Cardiac fibroblast (primary cell): ENCODE measurements around the gene USP47.
A peak's percentile ranks its signal among the peaks of the same experiment; 100 is the strongest.

Experiments used
- DNase-seq, 2 donors: peaks; one replicate each; pipeline versions ENCODE4 v3.0.0 to v3.0.0-alpha.2; 2010; ENCODE audit warnings: low read depth in 2 of 2
- H3K4me3 ChIP-seq, 2 donors: replicated peaks in 1 of 2; 1 replicate in 1 of 2; 2 replicates in 1 of 2; pipeline ENCODE4 v1.5.1; 2011; ENCODE audit warnings: low read depth in 2 of 2, low read length in 2 of 2, mild to moderate bottlenecking in 2 of 2, moderate library complexity in 1 of 2
- CTCF ChIP-seq: IDR thresholded peaks from one replicate; pipeline ENCODE4 v1.5.1; 2011; ENCODE audit warnings: low read depth, mild to moderate bottlenecking, low read length, inconsistent platforms

Gene USP47

GRCh38 chr11:11814614-11815452 is 26.9 kb upstream of the USP47 start:
- no peak for DNase-seq
- H3K4me3 ChIP-seq, result no peak overlapping the region
- TF ChIP-seq CTCF, result no peak

GRCh38 chr11:11816511-11817314 is 25.1 kb upstream of the USP47 start:
- TF ChIP-seq CTCF, result no peak
- peak; percentile 69 to 79 for DNase-seq
- H3K4me3 ChIP-seq, result no peak overlapping the region

- H3K4me3 ChIP-seq, result no peak overlapping the region
- no peak for TF ChIP-seq CTCF
- DNase-seq, result no peak
Measured at GRCh38 chr11:11817957-11818356, 23.8 kb upstream of the USP47 start.

DNA sequence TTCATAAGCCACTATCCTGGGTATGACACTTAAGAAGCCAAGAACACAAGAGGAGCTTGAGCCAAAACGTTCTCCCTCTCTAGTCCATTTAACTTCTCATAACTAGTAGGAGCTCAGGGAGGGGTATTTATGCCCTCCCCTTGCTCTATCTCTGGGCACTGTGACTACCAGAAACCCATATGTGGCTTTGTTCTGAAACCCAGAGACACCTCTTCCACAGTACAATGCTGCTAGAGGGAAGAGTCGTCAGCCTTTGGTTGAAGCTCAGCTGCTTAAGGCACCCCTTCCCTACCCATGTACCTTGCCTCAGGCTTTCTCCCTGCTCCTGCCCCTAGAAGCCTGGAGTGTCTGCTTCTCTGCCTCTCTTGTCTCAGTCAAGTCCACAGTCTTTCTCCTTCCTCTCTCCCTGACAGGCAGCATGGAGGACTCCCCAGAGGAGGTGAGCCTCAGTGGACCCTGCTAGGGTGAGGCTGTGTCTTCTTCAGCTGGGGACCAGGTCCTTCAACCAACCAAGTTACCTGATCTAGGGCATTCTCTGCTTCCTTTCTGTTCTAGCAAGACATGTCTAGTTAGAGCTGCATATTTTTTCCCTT is 23.1 kb upstream of the USP47 start:
- no peak for TF ChIP-seq CTCF
- H3K4me3 ChIP-seq, result no peak overlapping the region
- DNase-seq, result no peak

DNA sequence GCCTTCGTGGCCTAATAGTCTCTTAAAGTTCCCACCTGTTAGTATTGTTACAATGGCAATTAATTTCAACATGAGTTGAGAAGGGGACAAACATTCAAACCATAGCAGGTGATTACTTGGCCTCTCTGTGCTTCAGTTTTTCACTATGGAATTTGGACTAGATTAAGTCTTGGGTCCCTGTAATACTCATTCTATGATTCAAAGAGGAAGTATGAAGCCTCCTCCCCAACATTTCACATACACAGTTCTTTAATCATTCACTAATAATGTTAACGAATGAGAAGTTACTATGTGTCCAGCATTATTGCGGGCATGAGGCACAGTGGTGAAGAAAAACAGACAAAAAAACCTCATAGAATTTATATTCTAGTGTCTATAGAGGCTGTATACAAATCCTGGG is 19.9 kb upstream of the USP47 start:
- no peak for DNase-seq
- TF ChIP-seq CTCF, result no peak
- no peak overlapping the region for H3K4me3 ChIP-seq

DNA sequence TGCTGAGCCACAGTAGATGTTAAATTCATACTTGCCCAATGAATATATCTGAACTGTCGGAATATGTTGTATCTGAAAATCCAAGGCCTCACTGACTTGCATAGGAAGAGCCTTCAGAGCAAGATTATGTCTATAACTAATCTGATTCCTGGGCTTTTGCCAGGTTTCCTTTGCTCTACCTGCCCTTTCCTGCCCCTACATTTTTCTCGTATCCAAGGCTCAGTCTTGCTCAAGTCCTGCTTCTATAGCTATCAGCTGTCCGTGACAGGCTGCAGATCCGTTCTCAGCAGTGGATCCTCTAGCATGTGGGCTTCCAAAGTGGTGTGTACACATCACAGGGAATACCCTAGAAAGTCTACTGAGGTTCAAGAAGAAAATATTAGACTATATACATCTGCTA is 18.8 kb upstream of the USP47 start:
- no peak for DNase-seq
- TF ChIP-seq CTCF, result no peak
- no peak overlapping the region for H3K4me3 ChIP-seq
